ENCODE data around the gene ASIC2. TPM values are rescaled to one million over a fixed set of nuclear protein-coding genes. Genes with fewer than 3 reads are reported as not detected.

The ASIC2 gene
- total RNA-seq, 2 donors from 2014 or later = 0.48 to 1.3 TPM

GRCh38 chr17:33007186-33007585 is 285.9 kb downstream of the ASIC2 start:
- no peak overlapping the region for H3K27ac ChIP-seq
- no peaks in the 10 kb centered on the region for H3K36me3 ChIP-seq
- H3K4me3 ChIP-seq = no peak overlapping the region
- no peaks in the 10 kb centered on the region for H3K9me3 ChIP-seq
- H3K27me3 ChIP-seq = no peaks in the 10 kb centered on the region
- no peak for DNase-seq
- no peak overlapping the region for H3K9ac ChIP-seq (ENCODE audit: low read depth in 2 of 2, low read length in 2 of 2)
- intact Hi-C loops (cut with DNase I) = loop anchor here (10.0 kb wide), 1 partner anchor 342 kb away; no protein-coding TSS in a partner anchor
- no peak for TF ChIP-seq CTCF (IDR thresholded peaks at IDR 0.05)
- H3K4me1 ChIP-seq = no peaks in the 10 kb centered on the region

GRCh38 chr17:33002246-33002645 is 290.8 kb downstream of the ASIC2 start:
- H3K4me3 ChIP-seq = no peak overlapping the region
- H3K27ac ChIP-seq = no peak overlapping the region
- H3K4me1 ChIP-seq = no peaks in the 10 kb centered on the region
- intact Hi-C loops (cut with DNase I) = loop anchor here (10.0 kb wide), 1 partner anchor 337 kb away; no protein-coding TSS in a partner anchor
- H3K9me3 ChIP-seq = no peaks in the 10 kb centered on the region
- H3K27me3 ChIP-seq = no peaks in the 10 kb centered on the region
- no peaks in the 10 kb centered on the region for H3K36me3 ChIP-seq
- no peak for DNase-seq
- TF ChIP-seq CTCF (IDR thresholded peaks at IDR 0.05) = no peak
- H3K9ac ChIP-seq (ENCODE audit: low read depth in 2 of 2, low read length in 2 of 2) = no peak overlapping the region

GRCh38 chr17:32998887-32999228 is 294.2 kb downstream of the ASIC2 start:
- Histone ChIP-seq H3K9me3 (no peaks in the 10 kb centered on the region), H3K27ac (no peak overlapping the region), H3K9ac (ENCODE audit: low read depth in 2 of 2, low read length in 2 of 2) (no peak overlapping the region), H3K36me3 (no peaks in the 10 kb centered on the region), H3K4me1 (no peaks in the 10 kb centered on the region), H3K27me3 (no peaks in the 10 kb centered on the region), H3K4me3 (no peak overlapping the region)
- no peak for TF ChIP-seq CTCF (IDR thresholded peaks at IDR 0.05)
- DNase-seq = no peak
- intact Hi-C loops (cut with DNase I) = loop anchor here (2.0 kb wide), 1 partner anchor 58 kb away; no protein-coding TSS in a partner anchor

GRCh38 chr17:32998111-32998886 is 294.8 kb downstream of the ASIC2 start:
- Histone ChIP-seq H3K36me3 (no peaks in the 10 kb centered on the region), H3K9ac (ENCODE audit: low read depth in 2 of 2, low read length in 2 of 2) (no peak overlapping the region), H3K27me3 (no peaks in the 10 kb centered on the region), H3K4me3 (no peak overlapping the region), H3K4me1 (no peaks in the 10 kb centered on the region), H3K9me3 (no peaks in the 10 kb centered on the region), H3K27ac (no peak overlapping the region)
- TF ChIP-seq CTCF (IDR thresholded peaks at IDR 0.05) = peak; percentile 77
- intact Hi-C loops (cut with DNase I) = loop anchor here (2.0 kb wide), 1 partner anchor 57 kb away; no protein-coding TSS in a partner anchor
- peak; percentile 94 for DNase-seq

GRCh38 chr17:32995416-32996045 is 297.6 kb downstream of the ASIC2 start:
- intact Hi-C loops (cut with DNase I) = no loop called here
- Histone ChIP-seq H3K36me3 (no peaks in the 10 kb centered on the region), H3K4me1 (no peaks in the 10 kb centered on the region), H3K9me3 (no peaks in the 10 kb centered on the region), H3K27me3 (no peaks in the 10 kb centered on the region), H3K9ac (ENCODE audit: low read depth in 2 of 2, low read length in 2 of 2) (no peak overlapping the region), H3K4me3 (no peak overlapping the region), H3K27ac (no peak overlapping the region)
- TF ChIP-seq CTCF (IDR thresholded peaks at IDR 0.05) = no peak
- no peak for DNase-seq
